ENCODE data around the gene CACNA1B. TPM values are rescaled to one million over a fixed set of nuclear protein-coding genes. Genes with fewer than 3 reads are reported as not detected.
"Not testable (repeated sequence)": the region's sequence is repeated elsewhere in the genome, so short reads cannot be mapped to it uniquely, and the experiment has no call there.

The CACNA1B gene
- total and polyA plus RNA-seq, 2 of the 4 experiments (the other 2 are of a cell fraction): 0.02 TPM; not detected in 1

- ATAC-seq (ENCODE audit: low read depth) (no peak), DNase-seq (no peak)
- H3K14ac ChIP-seq (replicated peaks; ENCODE audit: low read depth, low read length): no peak overlapping the region
- no peak overlapping the region for H3K4ac ChIP-seq (ENCODE audit: low read depth, low read length)
- H2AFZ ChIP-seq (replicated peaks; ENCODE audit: low read length, poor library complexity): no peak overlapping the region
- intact Hi-C loops (cut with micrococcal nuclease): no loop called here
- no peak overlapping the region for H4K8ac ChIP-seq (ENCODE audit: low read depth in 2 of 2, low read length in 2 of 2)
- peaks cover 47% of the 10 kb centered on the region for H3K9me3 ChIP-seq (ENCODE audit: control insufficient read depth, insufficient read depth, low read length)
- H3K4me1 ChIP-seq (ENCODE audit: control insufficient read depth, insufficient read depth, low read length): no peaks in the 10 kb centered on the region
- H3K18ac ChIP-seq (ENCODE audit: low read depth, low read length): no peak overlapping the region
- H3K4me3 ChIP-seq (ENCODE audit: insufficient read depth, low read depth, low read length): no peak overlapping the region
- no peak overlapping the region for H2BK15ac ChIP-seq (ENCODE audit: low read depth, low read length)
- H4K91ac ChIP-seq (ENCODE audit: insufficient read depth, low read depth, low read length): no peak overlapping the region
- no peak overlapping the region for H2BK5ac ChIP-seq (ENCODE audit: low read depth, low read length, poor library complexity, severe bottlenecking)
- no peak overlapping the region for H4K5ac ChIP-seq (ENCODE audit: low read depth, low read length)
- H3K27me3 ChIP-seq (ENCODE audit: control insufficient read depth, insufficient read depth, low read length): no peaks in the 10 kb centered on the region
- in situ Hi-C loops (cut with MboI; ENCODE audit: low sequenced_read_pairs): no loop called here
- CTCF ChIA-PET: no interaction called here
- no peak overlapping the region for H3K4me2 ChIP-seq (ENCODE audit: low read depth, low read length)
- no peak overlapping the region for H2AK5ac ChIP-seq (ENCODE audit: low read depth, low read length)
- no peak overlapping the region for H3K9ac ChIP-seq (ENCODE audit: low read depth, low read length)
- dilution Hi-C loops (cut with HindIII; ENCODE audit: low sequenced_read_pairs, unreplicated experiment): no loop called here
- no peaks in the 10 kb centered on the region for H4K20me1 ChIP-seq (ENCODE audit: insufficient read depth, low read length)
- no TSS peak for BruUV-seq (replicated peaks)
- H3K23ac ChIP-seq (ENCODE audit: low read depth, low read length): no peak overlapping the region
- no peak overlapping the region for H3K56ac ChIP-seq (ENCODE audit: extremely low read depth, insufficient read depth, low read length)
- WGBS, 2 experiments (ENCODE audit: extremely low coverage in 2 of 2, insufficient read length in 1 of 2): 62% methylated on average over 5 of the region's 7 CpGs; no CpG with 5 or more reads in 1 of the 2 experiments
- TF ChIP-seq RAD21 (IDR thresholded peaks at IDR 0.05; ENCODE audit: low read length) (no peak), CEBPB (IDR thresholded peaks at IDR 0.05; ENCODE audit: low read depth, low read length) (no peak), NFE2L2 (IDR thresholded peaks at IDR 0.05; ENCODE audit: low read depth, low read length) (no peak), USF2 (IDR thresholded peaks at IDR 0.05; ENCODE audit: low read depth, low read length) (no peak), FOS (IDR thresholded peaks at IDR 0.05; ENCODE audit: low read depth, low read length) (no peak), MAZ (IDR thresholded peaks at IDR 0.05; ENCODE audit: borderline replicate concordance, low read depth, low read length) (no peak), POLR2A (IDR thresholded peaks at IDR 0.05; ENCODE audit: low read depth, low read length) (no peak)
- H3K27ac ChIP-seq (ENCODE audit: insufficient read depth, low read length): no peak overlapping the region
- no peak overlapping the region for H2BK120ac ChIP-seq (ENCODE audit: low read depth, low read length)
- no peak overlapping the region for H2AK9ac ChIP-seq (replicated peaks; ENCODE audit: low read depth, low read length, poor library complexity)
- no peaks in the 10 kb centered on the region for H3K79me1 ChIP-seq (ENCODE audit: low read depth in 1 of 2, low read length in 2 of 2)
- H2BK20ac ChIP-seq (ENCODE audit: low read depth, low read length): no peak overlapping the region
- POLR2A ChIA-PET (ENCODE audit: unreplicated experiment): no interaction called here
- H3K9me1 ChIP-seq (ENCODE audit: insufficient read depth, low read length): no peaks in the 10 kb centered on the region
- no peaks in the 10 kb centered on the region for H3K36me3 ChIP-seq (ENCODE audit: control insufficient read depth, insufficient read depth, low read length)
These were observed 245.5 kb downstream of the CACNA1B start for GRCh38 chr9:138123086-138123485.

GRCh38 chr9:138126090-138126857 lies 248.7 kb downstream of the CACNA1B start:
- H4K20me1 ChIP-seq (ENCODE audit: insufficient read depth, low read length); H3K14ac ChIP-seq (replicated peaks; ENCODE audit: low read depth, low read length); H4K5ac ChIP-seq (ENCODE audit: low read depth, low read length); H3K56ac ChIP-seq (ENCODE audit: extremely low read depth, insufficient read depth, low read length); ATAC-seq (ENCODE audit: low read depth); H2AK5ac ChIP-seq (ENCODE audit: low read depth, low read length); POLR2A ChIA-PET (ENCODE audit: unreplicated experiment); H3K36me3 ChIP-seq (ENCODE audit: control insufficient read depth, insufficient read depth, low read length); H2BK5ac ChIP-seq (ENCODE audit: low read depth, low read length, poor library complexity, severe bottlenecking); DNase-seq; H3K4me2 ChIP-seq (ENCODE audit: low read depth, low read length); BruUV-seq (replicated peaks); H3K27ac ChIP-seq (ENCODE audit: insufficient read depth, low read length); H3K23ac ChIP-seq (ENCODE audit: low read depth, low read length); H3K79me1 ChIP-seq (ENCODE audit: low read depth in 1 of 2, low read length in 2 of 2); H2BK120ac ChIP-seq (ENCODE audit: low read depth, low read length); in situ Hi-C loops (cut with MboI; ENCODE audit: low sequenced_read_pairs); H3K18ac ChIP-seq (ENCODE audit: low read depth, low read length); H2BK15ac ChIP-seq (ENCODE audit: low read depth, low read length); H4K91ac ChIP-seq (ENCODE audit: insufficient read depth, low read depth, low read length); H2BK20ac ChIP-seq (ENCODE audit: low read depth, low read length); intact Hi-C loops (cut with micrococcal nuclease); CTCF ChIA-PET; H3K9me1 ChIP-seq (ENCODE audit: insufficient read depth, low read length); H3K4me1 ChIP-seq (ENCODE audit: control insufficient read depth, insufficient read depth, low read length); H4K8ac ChIP-seq (ENCODE audit: low read depth in 2 of 2, low read length in 2 of 2); H3K4ac ChIP-seq (ENCODE audit: low read depth, low read length); H2AFZ ChIP-seq (replicated peaks; ENCODE audit: low read length, poor library complexity); H3K9ac ChIP-seq (ENCODE audit: low read depth, low read length); H3K27me3 ChIP-seq (ENCODE audit: control insufficient read depth, insufficient read depth, low read length); H3K4me3 ChIP-seq (ENCODE audit: insufficient read depth, low read depth, low read length); dilution Hi-C loops (cut with HindIII; ENCODE audit: low sequenced_read_pairs, unreplicated experiment); H2AK9ac ChIP-seq (replicated peaks; ENCODE audit: low read depth, low read length, poor library complexity): not testable (repeated sequence)
- H3K9me3 ChIP-seq (ENCODE audit: control insufficient read depth, insufficient read depth, low read length): peaks cover 22% of the 10 kb centered on the region
- no CpG with 5 or more reads among the region's 42 CpGs for WGBS, 2 experiments (ENCODE audit: extremely low coverage in 2 of 2, insufficient read length in 1 of 2)

All from IMR-90 (cell line).